ENCODE results near the gene SPEF1. TPM values are rescaled to one million over a fixed set of nuclear protein-coding genes. Genes with fewer than 3 reads are reported as not detected.

The SPEF1 gene
- total RNA-seq, 1 experiment from 2014 or later, result not detected

DNA sequence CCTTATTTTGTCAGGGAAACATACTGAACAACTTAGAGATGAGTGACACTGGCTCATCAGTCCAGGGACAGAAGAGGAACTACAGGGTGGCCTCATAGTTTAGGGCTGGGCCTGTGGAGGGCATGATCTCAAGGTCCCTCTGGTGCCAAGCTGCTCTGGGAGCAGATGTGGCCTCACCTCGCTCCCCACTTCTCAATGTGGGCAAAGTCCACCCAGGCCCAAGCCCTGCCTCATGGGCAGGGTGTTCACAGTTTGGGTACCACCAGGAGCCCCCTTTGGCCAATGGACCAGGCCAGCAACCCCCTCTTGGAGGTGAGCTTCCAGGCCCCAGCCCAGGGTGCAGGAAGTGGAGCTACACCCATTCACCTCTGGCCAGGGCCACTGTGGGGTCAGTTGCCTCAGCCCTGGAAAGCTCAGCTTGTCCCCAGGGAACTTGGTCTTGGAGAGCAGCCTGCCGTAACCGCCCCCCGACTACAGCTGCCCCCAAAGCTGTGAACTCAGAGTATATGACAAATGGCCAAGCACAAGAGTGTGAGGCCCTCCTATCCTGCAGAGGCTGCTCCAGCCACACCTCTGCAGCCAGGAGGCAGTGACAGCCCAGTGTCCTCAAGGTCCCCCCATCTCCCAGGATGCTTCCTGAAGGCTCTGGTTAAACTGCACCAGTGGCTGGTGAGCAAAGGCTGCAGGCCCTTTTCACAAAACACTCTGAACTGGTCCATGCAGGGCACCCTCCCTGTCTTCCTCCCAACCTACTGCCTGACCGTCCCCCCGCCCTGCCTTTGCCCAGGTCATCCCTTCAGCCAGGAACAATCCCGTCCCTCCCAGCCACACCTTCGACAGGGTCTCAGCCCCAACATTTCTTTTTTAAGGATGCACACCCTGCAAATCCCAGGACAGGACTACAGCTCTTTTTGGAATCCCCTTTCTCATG lies 17.3 kb downstream of the SPEF1 start:
- DNase-seq, result peak; percentile 32
- Histone ChIP-seq H3K9me3 (ENCODE audit: low read length) (no peaks in the 10 kb centered on the region), H3K4me1 (ENCODE audit: low read length) (peaks cover 34% of the 10 kb centered on the region), H3K27me3 (ENCODE audit: low read length) (no peaks in the 10 kb centered on the region), H3K36me3 (ENCODE audit: insufficient read depth, low read length) (no peaks in the 10 kb centered on the region), H3K79me2 (ENCODE audit: low read length) (peaks cover 58% of the 10 kb centered on the region), H3K9me2 (replicated peaks; ENCODE audit: insufficient read depth, low read length) (no peaks in the 10 kb centered on the region), H2AFZ (ENCODE audit: low read length) (no peak overlapping the region), H3K27ac (ENCODE audit: low read length) (no peak overlapping the region), H4K20me1 (ENCODE audit: insufficient read depth, low read depth, low read length) (no peaks in the 10 kb centered on the region; the same call in 1 of the 2 replicates), H3K9ac (ENCODE audit: low read length) (no peak overlapping the region), H3K4me3 (ENCODE audit: low read length) (no peak overlapping the region), H3K4me2 (ENCODE audit: low read depth, low read length, poor library complexity, severe bottlenecking) (no peak overlapping the region)

DNA sequence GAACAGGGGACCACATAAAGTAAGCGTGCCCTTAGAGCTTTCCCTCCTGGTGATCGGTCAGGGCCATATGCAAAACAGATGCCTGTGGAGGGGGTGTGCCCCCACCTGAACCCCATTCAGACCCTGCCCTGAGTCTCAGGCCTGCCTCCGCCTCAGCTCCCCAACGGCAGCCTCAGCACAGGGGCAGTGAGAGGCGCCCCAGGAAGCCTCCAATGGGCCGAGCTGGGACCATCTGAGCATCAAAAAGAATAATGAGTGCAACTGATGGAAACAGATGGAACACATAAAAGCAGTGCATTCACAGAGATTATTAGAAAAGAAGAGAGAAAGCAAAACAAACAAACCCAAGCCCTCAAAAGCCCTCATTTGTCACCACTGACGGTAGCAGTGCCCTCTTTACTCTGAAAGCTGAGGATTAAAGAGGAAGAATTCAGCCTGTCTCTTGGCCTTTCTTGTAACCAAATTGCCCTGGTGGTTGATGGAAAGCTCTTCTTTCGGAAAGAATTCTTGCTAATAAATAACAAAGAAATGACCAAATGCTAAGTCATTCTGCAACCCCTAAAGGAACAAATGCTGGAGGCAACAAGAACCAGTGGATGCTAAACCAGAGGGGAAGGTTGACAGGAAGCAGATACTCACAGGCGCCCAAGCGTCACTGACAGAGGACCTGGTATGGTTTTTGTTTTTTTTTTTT lies 20.4 kb downstream of the SPEF1 start:
- Histone ChIP-seq H3K36me3 (ENCODE audit: insufficient read depth, low read length) (peaks cover 6% of the 10 kb centered on the region; the same call in 1 of the 2 replicates), H3K9me2 (replicated peaks; ENCODE audit: insufficient read depth, low read length) (no peaks in the 10 kb centered on the region), H2AFZ (ENCODE audit: low read length) (no peak overlapping the region), H3K9ac (ENCODE audit: low read length) (no peak overlapping the region), H3K79me2 (ENCODE audit: low read length) (peaks cover 41% of the 10 kb centered on the region), H3K27ac (ENCODE audit: low read length) (no peak overlapping the region), H3K27me3 (ENCODE audit: low read length) (no peaks in the 10 kb centered on the region), H3K4me2 (ENCODE audit: low read depth, low read length, poor library complexity, severe bottlenecking) (no peak overlapping the region), H3K4me1 (ENCODE audit: low read length) (peaks cover 15% of the 10 kb centered on the region), H3K9me3 (ENCODE audit: low read length) (no peaks in the 10 kb centered on the region), H3K4me3 (ENCODE audit: low read length) (no peak overlapping the region), H4K20me1 (ENCODE audit: insufficient read depth, low read depth, low read length) (no peaks in the 10 kb centered on the region; the same call in 1 of the 2 replicates)
- DNase-seq, result no peak

DNA sequence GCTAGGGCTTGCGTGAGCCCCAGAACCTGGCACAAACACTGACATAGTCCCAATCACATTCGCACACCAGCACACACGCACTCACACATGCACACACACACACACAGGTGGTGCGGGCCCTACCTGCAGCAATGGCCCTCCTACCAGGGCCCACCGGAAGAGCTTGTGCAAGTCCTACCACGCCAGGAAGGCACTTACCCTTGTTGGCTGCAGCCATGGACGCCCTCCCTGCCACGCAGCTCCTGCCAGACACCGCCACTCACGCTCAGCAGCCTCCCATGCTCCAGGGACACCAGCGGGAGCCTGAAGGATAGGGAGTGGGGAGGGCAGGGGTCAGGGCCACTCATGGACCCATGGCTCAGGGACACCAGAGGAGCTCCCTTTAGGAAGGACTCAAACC lies 21.4 kb downstream of the SPEF1 start:
- no peaks in the 10 kb centered on the region for H3K9me2 ChIP-seq (replicated peaks; ENCODE audit: insufficient read depth, low read length)
- no peak overlapping the region for H3K4me2 ChIP-seq (ENCODE audit: low read depth, low read length, poor library complexity, severe bottlenecking)

DNA sequence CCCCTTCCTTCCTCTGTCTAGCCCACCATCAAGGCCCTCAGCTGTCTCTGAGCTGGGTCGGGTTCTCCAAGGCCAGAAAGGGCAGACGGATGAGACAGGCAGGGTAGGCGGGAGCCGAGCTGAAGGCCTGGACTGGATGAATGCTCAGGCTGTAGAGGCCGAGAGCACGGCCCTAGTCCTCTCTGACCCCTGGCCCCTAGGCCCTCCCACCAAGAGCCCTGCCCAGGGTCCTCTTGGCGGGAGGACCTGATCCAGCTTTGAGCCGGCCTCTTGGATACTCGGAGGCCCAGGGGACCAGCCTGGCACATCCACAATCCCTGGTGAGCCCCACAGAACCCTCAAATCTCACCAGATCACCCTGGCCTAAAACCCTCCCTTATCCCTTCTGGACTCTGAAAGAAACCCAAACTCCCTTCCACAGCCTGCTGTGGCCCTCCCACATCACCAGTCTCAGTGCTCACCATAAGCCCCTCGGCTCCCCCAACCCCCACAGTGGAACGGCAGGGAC lies 21.9 kb downstream of the SPEF1 start:
- H3K4me2 ChIP-seq (ENCODE audit: low read depth, low read length, poor library complexity, severe bottlenecking), result no peak overlapping the region
- no peak overlapping the region for H3K4me3 ChIP-seq (ENCODE audit: low read length)
- no peaks in the 10 kb centered on the region for H3K9me3 ChIP-seq (ENCODE audit: low read length)
- no peak overlapping the region for H3K9ac ChIP-seq (ENCODE audit: low read length)
- DNase-seq, result no peak
- H3K9me2 ChIP-seq (replicated peaks; ENCODE audit: insufficient read depth, low read length), result no peaks in the 10 kb centered on the region
- H3K79me2 ChIP-seq (ENCODE audit: low read length), result peaks cover 27% of the 10 kb centered on the region
- no peak overlapping the region for H2AFZ ChIP-seq (ENCODE audit: low read length)
- no peaks in the 10 kb centered on the region for H3K27me3 ChIP-seq (ENCODE audit: low read length)
- H3K4me1 ChIP-seq (ENCODE audit: low read length), result peaks cover under 1% of the 10 kb centered on the region
- H3K36me3 ChIP-seq (ENCODE audit: insufficient read depth, low read length), result peaks cover 6% of the 10 kb centered on the region
- no peak overlapping the region for H3K27ac ChIP-seq (ENCODE audit: low read length)
- H4K20me1 ChIP-seq (ENCODE audit: insufficient read depth, low read depth, low read length), result no peaks in the 10 kb centered on the region

More for the DNA sequence above, 21.4 kb downstream of the SPEF1 start:
- Histone ChIP-seq H3K27ac (ENCODE audit: low read length) (no peak overlapping the region), H3K27me3 (ENCODE audit: low read length) (no peaks in the 10 kb centered on the region), H4K20me1 (ENCODE audit: insufficient read depth, low read depth, low read length) (no peaks in the 10 kb centered on the region), H3K4me1 (ENCODE audit: low read length) (peaks cover 6% of the 10 kb centered on the region), H3K4me3 (ENCODE audit: low read length) (no peak overlapping the region), H3K9ac (ENCODE audit: low read length) (no peak overlapping the region), H3K9me3 (ENCODE audit: low read length) (no peaks in the 10 kb centered on the region), H2AFZ (ENCODE audit: low read length) (no peak overlapping the region), H3K79me2 (ENCODE audit: low read length) (peaks cover 32% of the 10 kb centered on the region), H3K36me3 (ENCODE audit: insufficient read depth, low read length) (peaks cover 6% of the 10 kb centered on the region)
- no peak for DNase-seq

DNA sequence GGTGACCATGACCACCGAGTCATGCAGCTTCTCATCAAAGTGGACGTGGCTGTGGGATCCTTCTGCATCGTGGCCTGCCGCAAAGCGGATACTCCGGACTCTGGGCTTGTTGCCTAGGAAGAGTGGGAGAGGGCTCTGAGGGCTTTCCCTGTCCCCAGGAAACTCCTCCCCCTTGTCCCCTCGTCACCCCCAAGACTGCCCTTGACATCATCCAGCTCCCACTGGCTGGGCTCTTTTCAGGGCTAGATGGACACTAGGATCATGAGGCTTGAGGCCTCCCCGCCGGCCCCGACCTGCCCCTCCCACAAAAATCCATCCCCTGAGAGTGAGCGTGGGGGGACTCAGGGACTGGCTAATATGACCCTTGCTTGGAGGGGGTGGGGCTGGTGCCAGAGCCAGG lies 22.7 kb downstream of the SPEF1 start:
- Histone ChIP-seq H3K4me2 (ENCODE audit: low read depth, low read length, poor library complexity, severe bottlenecking) (no peak overlapping the region), H3K27ac (ENCODE audit: low read length) (no peak overlapping the region), H3K9me2 (replicated peaks; ENCODE audit: insufficient read depth, low read length) (no peaks in the 10 kb centered on the region), H3K9me3 (ENCODE audit: low read length) (no peaks in the 10 kb centered on the region), H3K4me1 (ENCODE audit: low read length) (no peaks in the 10 kb centered on the region), H3K4me3 (ENCODE audit: low read length) (no peak overlapping the region), H3K9ac (ENCODE audit: low read length) (no peak overlapping the region), H3K79me2 (ENCODE audit: low read length) (peaks cover 19% of the 10 kb centered on the region), H3K36me3 (ENCODE audit: insufficient read depth, low read length) (peaks cover 6% of the 10 kb centered on the region), H2AFZ (ENCODE audit: low read length) (no peak overlapping the region), H4K20me1 (ENCODE audit: insufficient read depth, low read depth, low read length) (no peaks in the 10 kb centered on the region), H3K27me3 (ENCODE audit: low read length) (no peaks in the 10 kb centered on the region)
- DNase-seq, result no peak

DNA sequence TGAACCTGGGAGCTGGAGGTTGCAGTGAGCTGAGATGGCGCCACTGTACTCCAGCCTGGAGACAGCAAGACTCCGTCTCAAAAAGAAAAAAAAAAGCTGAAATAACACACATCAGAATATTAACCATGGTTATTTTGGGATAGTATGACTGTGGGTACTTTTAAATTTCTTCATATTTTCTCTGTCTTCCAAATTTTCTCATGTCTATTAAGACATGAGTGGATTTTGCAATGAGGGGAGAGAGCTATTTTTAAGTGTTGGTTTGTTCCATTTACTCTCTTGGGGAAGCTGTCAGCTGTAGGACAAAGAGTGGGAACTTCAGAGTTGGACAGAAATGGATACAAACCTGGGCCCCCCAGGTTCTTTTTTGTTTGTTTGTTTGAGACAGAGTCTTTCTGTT lies 24.0 kb downstream of the SPEF1 start:
- H3K9ac ChIP-seq (ENCODE audit: low read length), result no peak overlapping the region
- H3K27ac ChIP-seq (ENCODE audit: low read length), result no peak overlapping the region
- no peaks in the 10 kb centered on the region for H3K9me3 ChIP-seq (ENCODE audit: low read length)
- no peak overlapping the region for H3K4me2 ChIP-seq (ENCODE audit: low read depth, low read length, poor library complexity, severe bottlenecking)
- H3K79me2 ChIP-seq (ENCODE audit: low read length), result peaks cover 14% of the 10 kb centered on the region
- no peak for DNase-seq
- no peak overlapping the region for H2AFZ ChIP-seq (ENCODE audit: low read length)
- H3K4me1 ChIP-seq (ENCODE audit: low read length), result no peaks in the 10 kb centered on the region
- no peak overlapping the region for H3K4me3 ChIP-seq (ENCODE audit: low read length)
- no peaks in the 10 kb centered on the region for H3K9me2 ChIP-seq (replicated peaks; ENCODE audit: insufficient read depth, low read length)
- H3K36me3 ChIP-seq (ENCODE audit: insufficient read depth, low read length), result peaks cover 10% of the 10 kb centered on the region
- H4K20me1 ChIP-seq (ENCODE audit: insufficient read depth, low read depth, low read length), result 0 out of 2 replicates have a peak, but pooled peaks cover 3% of the 10 kb centered on the region
- H3K27me3 ChIP-seq (ENCODE audit: low read length), result no peaks in the 10 kb centered on the region

DNA sequence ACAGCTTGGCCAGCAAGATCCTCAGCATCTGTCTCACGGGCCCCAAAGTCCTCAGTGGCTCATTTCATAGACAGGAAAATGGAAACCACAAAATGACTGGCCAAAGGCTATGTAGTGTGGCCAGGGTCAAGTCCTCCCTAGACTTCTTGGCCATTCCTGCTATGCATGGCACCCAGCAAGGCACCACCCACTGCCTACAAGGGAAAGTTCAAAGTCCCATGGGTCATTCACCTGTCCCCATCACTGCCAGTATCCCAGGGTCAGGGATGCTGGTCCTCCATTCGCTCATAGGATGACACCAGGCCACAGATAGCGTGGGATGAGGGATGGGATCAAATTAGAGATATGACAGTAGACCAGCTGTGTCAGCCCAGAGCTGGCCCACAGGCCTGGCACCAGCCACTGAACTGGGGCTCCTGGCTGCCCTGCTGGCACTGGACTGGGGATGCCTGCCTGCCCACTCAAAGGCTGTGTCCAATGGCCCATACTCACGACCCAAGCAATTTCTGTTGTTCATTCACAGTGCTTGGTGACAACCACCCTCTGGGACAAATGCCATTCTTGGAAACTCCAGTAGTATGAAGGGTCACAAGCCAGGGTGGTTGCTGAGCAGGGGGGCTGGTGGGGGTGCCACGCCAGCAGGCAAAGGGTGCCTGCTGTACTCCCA lies 25.3 kb downstream of the SPEF1 start:
- H3K9ac ChIP-seq (ENCODE audit: low read length), result no peak overlapping the region
- no peaks in the 10 kb centered on the region for H3K4me1 ChIP-seq (ENCODE audit: low read length)
- no peak overlapping the region for H3K27ac ChIP-seq (ENCODE audit: low read length)
- no peaks in the 10 kb centered on the region for H3K9me3 ChIP-seq (ENCODE audit: low read length)
- DNase-seq, result no peak
- H3K79me2 ChIP-seq (ENCODE audit: low read length), result peaks cover 10% of the 10 kb centered on the region
- no peak overlapping the region for H3K4me3 ChIP-seq (ENCODE audit: low read length)
- H3K27me3 ChIP-seq (ENCODE audit: low read length), result no peaks in the 10 kb centered on the region
- no peak overlapping the region for H2AFZ ChIP-seq (ENCODE audit: low read length)
- 0 out of 2 replicates have a peak, but pooled peaks cover 4% of the 10 kb centered on the region for H4K20me1 ChIP-seq (ENCODE audit: insufficient read depth, low read depth, low read length)
- H3K9me2 ChIP-seq (replicated peaks; ENCODE audit: insufficient read depth, low read length), result no peaks in the 10 kb centered on the region
- peaks cover 10% of the 10 kb centered on the region for H3K36me3 ChIP-seq (ENCODE audit: insufficient read depth, low read length)
- no peak overlapping the region for H3K4me2 ChIP-seq (ENCODE audit: low read depth, low read length, poor library complexity, severe bottlenecking)
